Spleen (tissue), 11 donors: ENCODE data around the gene COX7B2. TPM values are rescaled to one million over a fixed set of nuclear protein-coding genes. Genes with fewer than 3 reads are reported as not detected.

Source experiments
- DNase-seq: peaks from one replicate; pipeline ENCODE4 v3.0.0-alpha.2; 2020
- H3K27ac ChIP-seq, 8 donors: fragments of 200-600 bp; sonication (generic) in 7 of 8; 1 replicate in 4 of 8; 2 replicates in 4 of 8; pipeline versions ENCODE4 v1.5.0 to v1.8.0; 2016 to 2021; ENCODE audit warnings: inconsistent platforms in 4 of 8, mild to moderate bottlenecking in 4 of 8, moderate library complexity in 1 of 8
- H3K27me3 ChIP-seq, 7 donors: fragments of 200-600 bp; sonication (generic) in 6 of 7; replicated peaks in 1 of 7; 1 replicate in 4 of 7; 2 replicates in 3 of 7; pipeline versions ENCODE4 v1.5.0 to v1.8.0; 2016 to 2021; ENCODE audit warnings: inconsistent platforms in 3 of 7, mild to moderate bottlenecking in 1 of 7
- H3K36me3 ChIP-seq, 6 donors: fragments of 200-600 bp; sonication (generic) in 5 of 6; 1 replicate in 4 of 6; 2 replicates in 2 of 6; pipeline versions ENCODE4 v1.5.0 to v1.8.0; 2016 to 2021; ENCODE audit warnings: inconsistent platforms in 2 of 6
- H3K4me1 ChIP-seq, 6 donors: fragments of 200-600 bp; sonication (generic) in 5 of 6; 1 replicate in 3 of 6; 2 replicates in 3 of 6; pipeline versions ENCODE4 v1.5.0 to v1.8.0; 2016 to 2021; ENCODE audit warnings: inconsistent platforms in 3 of 6
- H3K4me3 ChIP-seq, 8 donors: fragments of 200-600 bp; sonication (generic) in 7 of 8; 1 replicate in 4 of 8; 2 replicates in 4 of 8; pipeline versions ENCODE4 v1.5.0 to v1.8.0; 2016 to 2021; ENCODE audit warnings: inconsistent platforms in 4 of 8, mild to moderate bottlenecking in 4 of 8, moderate library complexity in 2 of 8
- H3K9me3 ChIP-seq, 8 donors: fragments of 200-600 bp; sonication (generic) in 7 of 8; 1 replicate in 4 of 8; 2 replicates in 4 of 8; pipeline versions ENCODE4 v1.5.0 to v1.8.0; 2016 to 2021; ENCODE audit warnings: inconsistent platforms in 4 of 8
- POLR2A ChIP-seq, 3 donors: fragments of 450-650 bp; IDR thresholded peaks; one replicate each; pipeline ENCODE4 v1.5.1; 2017; ENCODE audit warnings: antibody characterized with exemption in 3 of 3, mild to moderate bottlenecking in 1 of 3
- POLR2AphosphoS5 ChIP-seq, 3 donors: sonication (generic); formaldehyde crosslinking; IDR thresholded peaks; one replicate each; pipeline ENCODE4 v1.5.1; 2017; ENCODE audit warnings: antibody characterized with exemption in 3 of 3
- WGBS, 5 donors: extraction: QIAGEN DNeasy Blood & Tissue Kit in 3 of 5; methylation state at CpG; one replicate each; pipeline versions ENCODE4 v1.1.5 to v1.1.7; 2013 to 2018; 5-methylcytosine and 5-hydroxymethylcytosine counted together
- intact Hi-C: fragments of 100-400 bp; cut with DNase I; formaldehyde crosslinking; loops from one replicate; pipeline ENCODE4 v1.15.0; 2023; ENCODE audit warnings: low total_unique reads
- polyA plus RNA-seq, 3 donors: library from polyadenylated mRNA; stranded (reverse); fragments of 200-250 nt; gene quantifications; one replicate each; pipeline ENCODE4 v1.2.1, GENCODE V29; 2013
- total RNA-seq, 7 donors: library from RNA; depleted of rRNA in 3 of 7; stranded (reverse); fragments of >200 nt in 3 of 7; fragmentation: NEBNext Ultra II Directional in 4 of 7; extraction: Animal tissue kit (Norgen Biotek cat#: 25700) in 4 of 7; gene quantifications; one replicate each; pipeline versions ENCODE4 v1.1.0 to v1.2.1, GENCODE V29; 2016 to 2021
- TF ChIP-seq, protein P1 (sequence below), 11 experiments: fragments of 200-600 bp in 7 of 11; fragments of 450-650 bp in 4 of 11; sonication (generic) in 4 of 11; IDR thresholded peaks in 8 of 11; conservative IDR thresholded peaks in 3 of 11; 1 replicate in 7 of 11; 2 replicates in 4 of 11; pipeline versions ENCODE4 v1.4.0 to v1.8.0; 2016 to 2021; ENCODE audit warnings: antibody characterized with exemption in 11 of 11, inconsistent platforms in 4 of 11, mild to moderate bottlenecking in 1 of 11
- donor health status: healthy with polysubstance abuse.
- donor health status: DM: no; HTN: no; CAD: no; lungs with moderate emphysema.
- donor health status: DM: no; HTN: no; CAD: no.
- donor health status: Bipolar disorder and iron deficiency.
- donor health status: healthy.
- donor health status: DM: no; HTN: no; CAD: no.
- donor health status: DM: yes; HTN: yes; CAD: no.

COX7B2 gene
- total and polyA plus RNA-seq, 10 donors, result not detected

- WGBS, 5 donors, result 89 to 94% (median 93%) methylated on average over 3 of the region's 3 CpGs
- intact Hi-C loops, result no loop called here
- TF ChIP-seq, protein P1, sequence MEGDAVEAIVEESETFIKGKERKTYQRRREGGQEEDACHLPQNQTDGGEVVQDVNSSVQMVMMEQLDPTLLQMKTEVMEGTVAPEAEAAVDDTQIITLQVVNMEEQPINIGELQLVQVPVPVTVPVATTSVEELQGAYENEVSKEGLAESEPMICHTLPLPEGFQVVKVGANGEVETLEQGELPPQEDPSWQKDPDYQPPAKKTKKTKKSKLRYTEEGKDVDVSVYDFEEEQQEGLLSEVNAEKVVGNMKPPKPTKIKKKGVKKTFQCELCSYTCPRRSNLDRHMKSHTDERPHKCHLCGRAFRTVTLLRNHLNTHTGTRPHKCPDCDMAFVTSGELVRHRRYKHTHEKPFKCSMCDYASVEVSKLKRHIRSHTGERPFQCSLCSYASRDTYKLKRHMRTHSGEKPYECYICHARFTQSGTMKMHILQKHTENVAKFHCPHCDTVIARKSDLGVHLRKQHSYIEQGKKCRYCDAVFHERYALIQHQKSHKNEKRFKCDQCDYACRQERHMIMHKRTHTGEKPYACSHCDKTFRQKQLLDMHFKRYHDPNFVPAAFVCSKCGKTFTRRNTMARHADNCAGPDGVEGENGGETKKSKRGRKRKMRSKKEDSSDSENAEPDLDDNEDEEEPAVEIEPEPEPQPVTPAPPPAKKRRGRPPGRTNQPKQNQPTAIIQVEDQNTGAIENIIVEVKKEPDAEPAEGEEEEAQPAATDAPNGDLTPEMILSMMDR (IDR thresholded peaks at IDR 0.05 in 8 of 11, conservative IDR thresholded peaks at IDR 0.05 in 3 of 11), result no peak
- no peak for TF ChIP-seq POLR2A (IDR thresholded peaks at IDR 0.05)
- no peak for TF ChIP-seq POLR2AphosphoS5 (IDR thresholded peaks at IDR 0.05)
- no peaks in the 10 kb centered on the region for H3K4me1 ChIP-seq
- H3K27ac ChIP-seq, result no peak overlapping the region
- no peak overlapping the region for H3K4me3 ChIP-seq
- H3K27me3 ChIP-seq, result no peaks in the 10 kb centered on the region
- no peaks in the 10 kb centered on the region for H3K36me3 ChIP-seq
- H3K9me3 ChIP-seq, result no peaks in the 10 kb centered on the region
- no peak for DNase-seq
These were observed 30.4 kb downstream of the COX7B2 start for GRCh38 chr4:46878641-46879040.

DNA sequence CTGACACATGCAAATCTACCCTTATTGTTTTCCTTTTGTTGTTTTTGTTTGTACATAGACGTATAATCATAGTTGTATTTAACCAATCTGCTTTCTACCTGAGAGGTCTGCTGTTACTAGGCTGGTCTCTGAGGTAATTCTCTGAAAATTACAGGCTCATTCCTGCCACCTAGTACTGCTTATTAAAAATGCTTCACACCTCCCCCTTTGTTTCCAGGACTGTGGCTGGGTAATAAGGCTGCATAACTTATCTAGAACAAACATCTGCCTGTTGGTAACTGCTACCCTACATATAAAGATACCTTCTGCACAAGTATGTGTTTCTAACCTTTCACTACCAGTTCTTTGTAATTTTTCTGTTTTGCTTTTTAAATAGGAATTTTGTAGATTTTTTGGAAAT lies 34.2 kb downstream of the COX7B2 start:
- intact Hi-C loops, result no loop called here
- H3K4me1 ChIP-seq, result no peaks in the 10 kb centered on the region
- WGBS, 5 donors, result 45 to 78% (median 50%) methylated on average over 1 of the region's 1 CpG
- H3K27ac ChIP-seq, result no peak overlapping the region
- no peak overlapping the region for H3K4me3 ChIP-seq
- no peaks in the 10 kb centered on the region for H3K27me3 ChIP-seq
- H3K36me3 ChIP-seq, result no peaks in the 10 kb centered on the region
- DNase-seq, result no peak
- H3K9me3 ChIP-seq, result peaks cover 0 to 10% (median 0%) of the 10 kb centered on the region in 8 donors
- TF ChIP-seq POLR2AphosphoS5 (IDR thresholded peaks at IDR 0.05) (no peak), POLR2A (IDR thresholded peaks at IDR 0.05) (no peak)
- TF ChIP-seq, protein P1 (IDR thresholded peaks at IDR 0.05 in 8 of 11, conservative IDR thresholded peaks at IDR 0.05 in 3 of 11), result no peak

DNA sequence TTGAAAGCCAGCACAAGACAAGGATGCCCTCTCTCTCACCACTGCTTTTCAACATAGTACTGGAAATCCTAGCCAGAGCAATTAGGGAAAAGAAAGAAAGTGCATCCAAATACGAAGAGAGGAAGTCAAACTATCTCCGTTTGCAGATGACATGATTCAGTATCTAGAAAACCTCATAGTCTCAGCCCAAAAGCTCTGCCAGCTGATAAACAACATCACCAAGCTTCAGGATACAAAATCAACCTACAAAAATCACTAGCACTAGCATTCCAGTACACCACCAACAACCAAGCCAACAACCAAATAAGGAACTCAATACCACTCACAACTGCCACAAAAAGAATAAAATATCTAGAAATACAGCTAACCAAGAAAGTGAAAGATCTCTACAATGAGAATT lies 38.6 kb downstream of the COX7B2 start:
- H3K36me3 ChIP-seq, result no peaks in the 10 kb centered on the region
- WGBS, 5 donors, result 60 to 81% (median 60%) methylated on average over 2 of the region's 2 CpGs
- H3K27ac ChIP-seq, result no peak overlapping the region
- H3K9me3 ChIP-seq, result peaks cover 0 to 10% (median 0%) of the 10 kb centered on the region in 8 donors
- no peak for DNase-seq
- TF ChIP-seq POLR2A (IDR thresholded peaks at IDR 0.05), result no peak
- TF ChIP-seq POLR2AphosphoS5 (IDR thresholded peaks at IDR 0.05), result no peak
- TF ChIP-seq, protein P1 (IDR thresholded peaks at IDR 0.05 in 8 of 11, conservative IDR thresholded peaks at IDR 0.05 in 3 of 11), result no peak
- H3K4me1 ChIP-seq, result no peaks in the 10 kb centered on the region
- H3K27me3 ChIP-seq, result no peaks in the 10 kb centered on the region
- H3K4me3 ChIP-seq, result no peak overlapping the region
- intact Hi-C loops, result no loop called here

DNA sequence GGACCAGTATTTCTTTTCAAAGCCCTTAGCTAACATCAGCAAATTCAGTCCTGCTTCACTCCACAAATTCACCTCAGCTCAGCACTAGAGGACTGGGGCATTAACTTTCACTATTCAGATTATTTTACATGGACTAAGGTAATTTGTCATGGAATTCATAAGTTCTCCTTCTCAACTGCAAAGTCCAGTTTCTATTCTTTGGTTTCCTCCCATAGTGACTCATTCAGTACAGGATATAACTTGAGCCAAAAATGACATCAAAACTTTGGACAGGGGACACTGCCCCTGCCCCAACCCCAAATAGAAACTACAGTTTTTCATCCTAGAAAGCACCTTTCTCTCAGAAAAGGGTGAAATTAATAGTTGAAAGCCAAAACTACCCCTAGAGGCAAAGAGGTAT lies 52.7 kb downstream of the COX7B2 start:
- intact Hi-C loops, result no loop called here
- peaks cover 0 to 3% (median 0%) of the 10 kb centered on the region in 7 donors for H3K27me3 ChIP-seq
- no peak overlapping the region for H3K4me3 ChIP-seq
- TF ChIP-seq, protein P1 (IDR thresholded peaks at IDR 0.05 in 8 of 11, conservative IDR thresholded peaks at IDR 0.05 in 3 of 11), result no peak
- TF ChIP-seq POLR2A (IDR thresholded peaks at IDR 0.05) (no peak), POLR2AphosphoS5 (IDR thresholded peaks at IDR 0.05) (no peak)
- DNase-seq, result no peak
- no peaks in the 10 kb centered on the region for H3K4me1 ChIP-seq
- no peak overlapping the region for H3K27ac ChIP-seq
- no peaks in the 10 kb centered on the region for H3K9me3 ChIP-seq
- no peaks in the 10 kb centered on the region for H3K36me3 ChIP-seq
